Measurements from ENCODE around the gene YWHAE. TPM values are rescaled to one million over a fixed set of nuclear protein-coding genes. Genes with fewer than 3 reads are reported as not detected.
"Not testable (repeated sequence)": the region's sequence is repeated elsewhere in the genome, so short reads cannot be mapped to it uniquely, and the experiment has no call there.

The YWHAE gene
- total and polyA plus RNA-seq, 2 donors (not counting 1 experiment from before 2014, with no cell fraction given) = 364 to 1,742 TPM

- Histone ChIP-seq H3K4me2 (ENCODE audit: extremely low read depth, insufficient read depth, low read length) (no peak overlapping the region), H3K9me3 (ENCODE audit: control insufficient read depth, insufficient read depth, low read depth, low read length) (no peaks in the 10 kb centered on the region), H3K27me3 (ENCODE audit: control insufficient read depth, insufficient read depth, low read length) (peaks cover 4% of the 10 kb centered on the region), H3K4me1 (ENCODE audit: control insufficient read depth, extremely low read depth, insufficient read depth, low read length) (no peaks in the 10 kb centered on the region), H3K9ac (ENCODE audit: insufficient read depth, low read length) (no peak overlapping the region), H3K79me2 (ENCODE audit: control insufficient read depth, insufficient read depth, low read length) (no peaks in the 10 kb centered on the region), H3K36me3 (ENCODE audit: control insufficient read depth, insufficient read depth, low read length) (no peaks in the 10 kb centered on the region), H3K27ac (ENCODE audit: insufficient read depth, low read length) (no peak overlapping the region), H4K20me1 (ENCODE audit: control insufficient read depth, extremely low read depth, insufficient read depth, low read length) (no peaks in the 10 kb centered on the region), H3K4me3 (replicated peaks in 1 of 4; ENCODE audit: control extremely low read depth in 1 of 4, insufficient read depth in 1 of 4, low read depth in 3 of 4, low read length in 4 of 4) (no peak overlapping the region), H2AFZ (ENCODE audit: low read length) (no peak overlapping the region)
- no peak for DNase-seq (ENCODE audit: low read depth in 2 of 2)
- no peak for TF ChIP-seq CTCF (conservative IDR thresholded peaks at IDR 0.05 in 1 of 2, IDR thresholded peaks at IDR 0.05 in 1 of 2; ENCODE audit: low read depth in 1 of 2, low read length in 2 of 2)
- TF ChIP-seq EZH2 (IDR thresholded peaks at IDR 0.05; ENCODE audit: low read length, missing control alignments) = no peak
These were observed 86.6 kb downstream of the YWHAE start for GRCh38 chr17:1313270-1314005.

- H3K27ac ChIP-seq (ENCODE audit: insufficient read depth, low read length) = no peak overlapping the region
- H3K27me3 ChIP-seq (ENCODE audit: control insufficient read depth, insufficient read depth, low read length) = peaks cover 4% of the 10 kb centered on the region
- no peak overlapping the region for H2AFZ ChIP-seq (ENCODE audit: low read length)
- H4K20me1 ChIP-seq (ENCODE audit: control insufficient read depth, extremely low read depth, insufficient read depth, low read length) = no peaks in the 10 kb centered on the region
- H3K4me1 ChIP-seq (ENCODE audit: control insufficient read depth, extremely low read depth, insufficient read depth, low read length) = no peaks in the 10 kb centered on the region
- no peak overlapping the region for H3K4me3 ChIP-seq (replicated peaks in 1 of 4; ENCODE audit: control extremely low read depth in 1 of 4, insufficient read depth in 1 of 4, low read depth in 3 of 4, low read length in 4 of 4)
- no peak for TF ChIP-seq CTCF (conservative IDR thresholded peaks at IDR 0.05 in 1 of 2, IDR thresholded peaks at IDR 0.05 in 1 of 2; ENCODE audit: low read depth in 1 of 2, low read length in 2 of 2)
- TF ChIP-seq EZH2 (IDR thresholded peaks at IDR 0.05; ENCODE audit: low read length, missing control alignments) = no peak
- H3K9ac ChIP-seq (ENCODE audit: insufficient read depth, low read length) = no peak overlapping the region
- no peaks in the 10 kb centered on the region for H3K79me2 ChIP-seq (ENCODE audit: control insufficient read depth, insufficient read depth, low read length)
- no peak overlapping the region for H3K4me2 ChIP-seq (ENCODE audit: extremely low read depth, insufficient read depth, low read length)
- no peak for DNase-seq (ENCODE audit: low read depth in 2 of 2)
- H3K9me3 ChIP-seq (ENCODE audit: control insufficient read depth, insufficient read depth, low read depth, low read length) = no peaks in the 10 kb centered on the region
- H3K36me3 ChIP-seq (ENCODE audit: control insufficient read depth, insufficient read depth, low read length) = no peaks in the 10 kb centered on the region
These were observed 87.7 kb downstream of the YWHAE start for GRCh38 chr17:1312261-1312870.

GRCh38 chr17:1307829-1308228 is 92.2 kb downstream of the YWHAE start:
- not testable (repeated sequence) for DNase-seq (ENCODE audit: low read depth in 2 of 2); H3K4me3 ChIP-seq (replicated peaks in 1 of 4; ENCODE audit: control extremely low read depth in 1 of 4, insufficient read depth in 1 of 4, low read depth in 3 of 4, low read length in 4 of 4); H3K9me3 ChIP-seq (ENCODE audit: control insufficient read depth, insufficient read depth, low read depth, low read length)

More at GRCh38 chr17:1307829-1308228, 92.2 kb downstream of the YWHAE start:
- H4K20me1 ChIP-seq (ENCODE audit: control insufficient read depth, extremely low read depth, insufficient read depth, low read length); H3K36me3 ChIP-seq (ENCODE audit: control insufficient read depth, insufficient read depth, low read length); H3K4me1 ChIP-seq (ENCODE audit: control insufficient read depth, extremely low read depth, insufficient read depth, low read length); H3K27ac ChIP-seq (ENCODE audit: insufficient read depth, low read length); H3K27me3 ChIP-seq (ENCODE audit: control insufficient read depth, insufficient read depth, low read length); H2AFZ ChIP-seq (ENCODE audit: low read length); H3K4me2 ChIP-seq (ENCODE audit: extremely low read depth, insufficient read depth, low read length); H3K9ac ChIP-seq (ENCODE audit: insufficient read depth, low read length); H3K79me2 ChIP-seq (ENCODE audit: control insufficient read depth, insufficient read depth, low read length): not testable (repeated sequence)
